NCI-H1417 (cell line): ENCODE data around the gene IMMP2L.

Experiments used
- DNase-seq, 3 experiments: peaks; one replicate each; lab custom pipeline; 2025; lab: John Stamatoyannopoulos, UW

The IMMP2L gene

GRCh38 chr7:111393011-111393754 is 169.1 kb downstream of the IMMP2L start:
- no peak for DNase-seq

DNA sequence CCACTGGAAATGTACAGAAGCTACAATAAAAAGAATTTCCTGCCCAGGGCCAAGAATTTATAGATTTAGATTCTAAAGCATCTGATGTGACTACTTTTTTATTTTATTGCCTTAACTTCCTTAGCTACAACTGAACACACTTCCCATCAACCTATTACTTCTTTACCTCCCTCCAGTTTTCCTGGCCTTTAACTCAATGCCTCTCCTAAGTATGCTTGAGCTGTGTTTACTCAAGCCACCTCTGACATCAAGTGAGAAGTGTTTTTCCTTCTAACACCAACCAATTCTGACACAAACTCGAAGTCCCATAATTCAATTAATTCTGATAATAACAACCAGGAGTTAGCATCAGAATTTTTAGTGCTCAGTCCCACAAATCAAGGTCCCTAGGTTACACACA is 170.0 kb downstream of the IMMP2L start:
- DNase-seq, result no peak

DNA sequence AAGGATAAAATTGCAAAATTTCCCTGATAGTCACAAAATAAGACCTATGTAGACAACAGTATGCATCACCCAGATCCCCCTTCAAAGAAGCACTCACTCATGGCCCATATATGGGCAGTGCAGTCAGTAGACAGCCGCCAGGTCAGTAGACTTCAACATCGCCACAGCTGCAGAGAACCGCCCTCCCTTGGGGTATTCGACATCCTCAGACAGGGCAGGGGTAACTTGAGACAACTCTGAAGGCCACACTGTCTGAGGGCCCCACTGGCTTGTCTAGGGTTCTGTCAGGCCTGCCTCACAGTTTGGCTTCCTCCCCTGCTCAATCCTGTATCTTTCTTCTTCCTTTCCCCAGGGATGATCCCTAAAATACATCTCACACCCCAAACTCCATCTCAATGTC is 172.3 kb downstream of the IMMP2L start:
- no peak for DNase-seq

DNA sequence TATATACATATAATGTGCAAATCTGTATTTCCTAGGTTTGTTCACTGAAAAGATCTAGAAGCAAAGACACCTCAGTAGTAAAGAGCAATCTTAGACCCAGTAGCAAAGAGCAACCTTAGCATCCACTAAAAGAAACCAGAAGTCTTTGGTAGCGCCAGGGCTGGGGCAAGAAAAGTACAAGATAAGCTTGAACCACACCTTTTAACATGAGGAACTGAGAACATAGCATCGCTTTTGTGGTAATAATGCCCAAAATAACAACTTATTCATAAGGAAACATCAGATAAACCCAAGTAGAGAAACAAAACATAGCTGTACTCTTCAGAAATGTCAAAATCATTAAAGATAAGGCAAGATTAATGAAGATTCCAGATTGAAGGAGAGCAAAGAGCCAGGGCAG is 173.4 kb downstream of the IMMP2L start:
- DNase-seq, result no peak

GRCh38 chr7:111388016-111388415 is 174.3 kb downstream of the IMMP2L start:
- no peak for DNase-seq

GRCh38 chr7:111384065-111384891 is 178.0 kb downstream of the IMMP2L start:
- DNase-seq, result no peak

- DNase-seq, result peak in 1 of 3 experiments; percentile 38
Measured at GRCh38 chr7:111383133-111383532, 179.2 kb downstream of the IMMP2L start.

DNA sequence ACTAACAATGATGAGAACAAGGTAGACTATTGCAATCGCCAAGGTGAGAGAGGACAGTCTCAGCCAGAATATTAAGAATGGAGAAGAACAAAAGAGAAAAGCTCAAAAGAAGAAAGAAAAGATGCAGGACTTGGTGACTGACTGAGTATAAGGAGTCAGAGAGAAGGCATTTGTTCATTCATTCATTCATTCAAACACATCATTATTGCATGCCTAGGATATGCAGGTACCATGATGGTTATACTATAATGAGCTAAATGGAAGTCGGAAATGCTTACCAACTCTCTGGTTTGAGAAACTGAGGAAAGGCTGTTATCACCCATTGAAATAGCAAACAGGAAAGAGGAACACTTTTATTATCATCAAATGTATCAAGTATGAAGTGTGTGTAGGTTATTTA is 180.7 kb downstream of the IMMP2L start:
- DNase-seq, result no peak

DNA sequence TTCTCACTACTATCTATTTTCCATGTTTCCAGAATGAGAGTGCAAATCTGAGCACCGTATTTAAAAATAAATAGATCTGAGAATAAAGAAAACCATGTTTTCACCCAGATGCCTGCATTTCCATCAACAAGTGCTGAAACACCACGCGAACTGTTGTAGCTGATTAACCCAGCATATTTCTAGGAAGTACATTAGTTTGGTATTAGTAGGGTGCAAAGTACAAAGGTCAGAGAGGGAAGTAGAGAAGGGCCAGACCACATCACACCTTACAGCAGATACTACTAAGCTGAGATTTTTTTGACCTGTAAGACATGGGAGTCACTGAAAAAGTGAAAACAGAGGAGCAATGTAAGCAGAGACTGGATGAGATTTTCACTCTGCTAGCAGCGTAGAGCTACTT is 181.3 kb downstream of the IMMP2L start:
- no peak for DNase-seq

DNA sequence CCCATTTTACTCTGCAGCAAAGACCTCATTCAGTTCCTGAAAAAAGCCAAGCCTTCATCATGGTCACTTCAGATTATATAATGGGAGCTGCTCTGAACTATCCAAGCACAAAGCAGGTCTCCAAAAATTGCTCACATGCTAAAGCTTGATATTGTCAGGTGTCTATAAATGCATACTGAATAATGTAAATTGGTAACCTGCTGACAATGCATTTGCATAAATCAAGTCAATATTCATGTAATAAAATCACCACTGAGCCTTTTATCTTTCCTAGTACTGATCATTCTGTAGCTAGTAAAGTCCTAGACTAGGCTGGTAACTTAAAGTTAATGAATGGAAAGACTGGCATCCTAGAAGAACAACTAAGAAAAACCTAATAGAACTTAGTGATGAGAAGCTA is 188.3 kb downstream of the IMMP2L start:
- no peak for DNase-seq

DNA sequence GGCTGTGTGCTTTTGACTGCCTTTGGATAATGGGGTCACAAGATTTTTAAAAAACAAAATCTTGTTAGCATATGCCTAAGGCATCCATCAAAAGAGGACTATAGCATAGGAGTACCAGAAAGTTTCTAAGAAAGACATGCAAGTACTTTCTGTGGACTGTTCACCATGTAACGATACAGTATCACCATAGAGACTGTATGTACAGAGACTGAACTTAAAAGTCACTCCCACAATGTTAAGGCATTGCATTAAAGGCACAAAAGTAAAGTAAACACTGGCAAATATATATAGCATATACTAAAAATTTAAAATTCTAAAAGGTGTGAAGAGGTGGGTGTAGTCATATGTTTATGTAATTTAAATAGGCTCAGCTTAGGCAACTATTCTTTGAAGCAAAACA is 190.9 kb downstream of the IMMP2L start:
- DNase-seq, result no peak

- DNase-seq, result peak in 1 of 3 experiments; percentile 48
Measured at GRCh38 chr7:111370002-111370401, 192.3 kb downstream of the IMMP2L start.

DNA sequence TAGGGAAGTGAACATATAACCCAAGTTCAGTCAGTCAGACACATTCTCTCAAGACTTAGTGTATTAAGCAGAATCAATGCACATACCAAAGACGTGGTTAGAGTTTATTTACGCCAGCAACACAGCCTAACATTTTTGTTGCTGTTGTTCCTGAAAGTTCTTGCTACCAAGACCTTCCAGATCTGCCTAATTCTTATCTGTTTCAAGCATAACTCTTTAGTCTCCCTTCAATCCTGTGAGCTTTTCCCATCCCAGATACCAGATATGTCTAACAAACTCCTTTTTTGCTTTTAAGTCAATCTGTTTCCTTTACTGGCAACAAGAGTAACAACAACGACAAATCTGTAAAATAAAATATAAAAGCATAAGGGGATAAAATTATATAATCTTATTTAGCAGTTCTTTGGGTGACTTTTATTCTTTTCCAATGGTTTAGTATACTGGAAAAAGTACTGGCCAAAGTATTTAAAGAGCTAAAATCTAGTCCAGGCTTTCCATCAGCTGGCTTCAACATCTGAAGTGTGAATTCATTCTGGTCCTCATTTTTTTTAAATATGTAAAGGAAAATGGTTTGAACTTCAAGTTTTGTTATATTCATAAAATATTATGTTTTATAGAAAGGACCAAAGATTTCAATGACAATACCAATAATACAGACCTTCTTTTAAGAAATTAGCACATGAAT is 193.8 kb downstream of the IMMP2L start:
- no peak for DNase-seq

DNA sequence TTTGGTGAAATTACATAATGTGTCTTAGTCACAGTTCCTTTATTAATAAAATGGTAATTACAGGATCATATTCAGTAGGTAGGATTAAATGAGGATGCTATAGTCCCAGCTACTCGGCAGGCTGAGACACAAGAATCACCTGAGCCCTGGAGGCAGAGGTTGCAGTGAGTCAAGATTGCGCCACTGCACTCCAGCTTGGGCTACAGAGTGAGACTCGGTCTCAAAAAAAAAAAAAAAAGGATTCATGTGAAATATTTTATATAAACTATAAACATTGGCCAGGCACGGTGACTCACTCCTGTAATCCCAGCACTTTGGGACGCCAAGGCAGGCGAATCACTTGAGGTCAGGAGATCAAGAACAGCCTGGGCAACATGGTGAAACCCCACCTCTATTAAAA is 197.9 kb downstream of the IMMP2L start:
- no peak for DNase-seq

DNA sequence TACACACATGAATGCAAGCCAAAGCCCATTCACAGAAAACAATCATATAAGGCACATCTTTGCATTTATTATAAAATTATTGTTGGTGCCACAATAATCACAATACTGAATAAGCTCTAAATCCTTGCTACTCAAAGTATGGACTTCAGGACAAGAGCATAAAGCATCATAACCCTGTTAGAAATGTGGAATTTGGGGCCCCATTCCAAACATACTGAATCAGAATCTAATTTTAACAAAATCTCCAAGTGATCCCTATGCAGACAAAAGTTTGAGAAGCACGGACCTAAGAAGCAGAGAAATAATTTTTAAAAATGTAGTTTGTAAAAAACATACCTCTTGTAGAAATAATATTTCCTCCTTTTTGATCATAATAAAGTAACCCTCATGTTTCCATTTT is 199.2 kb downstream of the IMMP2L start:
- no peak for DNase-seq

DNA sequence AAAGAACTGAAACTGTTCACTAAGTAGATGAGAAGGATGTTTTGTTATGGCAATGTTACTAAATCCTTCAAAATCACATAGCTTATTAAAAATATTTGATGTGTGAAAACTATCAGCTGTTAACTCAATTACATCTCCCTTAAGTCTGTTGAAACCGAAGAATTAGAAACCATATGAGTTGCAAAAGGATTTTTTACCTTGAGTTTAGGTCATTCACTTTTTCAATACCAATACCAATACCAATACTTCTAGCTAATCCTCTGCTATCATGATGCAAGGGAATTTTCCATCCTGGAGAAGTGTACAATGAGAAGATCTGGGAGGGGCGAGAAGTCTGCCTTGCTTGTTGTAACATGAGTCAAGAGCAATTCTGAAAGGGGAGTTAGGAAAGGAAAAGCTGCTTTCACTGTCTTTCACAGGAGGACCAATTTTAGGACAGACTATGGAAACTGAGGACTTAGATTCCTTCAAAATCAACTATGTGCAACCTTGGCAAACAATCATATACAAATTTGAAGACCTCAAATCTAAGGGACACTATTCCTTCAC is 199.7 kb downstream of the IMMP2L start:
- DNase-seq, result no peak

- DNase-seq, result no peak
Measured at GRCh38 chr7:111358915-111359314, 203.4 kb downstream of the IMMP2L start.

DNA sequence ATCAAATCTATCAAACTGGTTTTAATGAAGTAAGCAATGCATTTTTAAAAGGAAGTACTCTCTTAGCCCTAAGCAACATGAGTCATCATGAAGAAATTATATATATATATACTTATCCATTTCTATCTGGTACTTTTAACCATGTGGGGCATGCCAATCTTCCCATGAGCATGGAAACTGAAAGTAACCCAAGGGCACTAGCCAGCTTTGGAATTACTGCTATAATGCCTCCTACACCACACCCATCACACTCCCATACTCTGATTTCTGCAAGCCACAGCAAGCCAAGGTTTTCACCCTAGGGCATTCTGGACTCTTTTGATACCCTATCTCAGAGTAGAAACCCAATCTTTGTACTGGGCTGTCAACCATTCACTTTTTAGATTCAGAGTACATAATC is 204.6 kb downstream of the IMMP2L start:
- DNase-seq, result peak in 2 of 3 experiments; percentile 9 to 24

GRCh38 chr7:111356941-111357340 is 205.4 kb downstream of the IMMP2L start:
- DNase-seq, result no peak

- no peak for DNase-seq
Measured at GRCh38 chr7:111352319-111352718, 210.0 kb downstream of the IMMP2L start.

GRCh38 chr7:111346219-111346618 is 216.1 kb downstream of the IMMP2L start:
- no peak for DNase-seq

GRCh38 chr7:111343017-111343416 is 219.3 kb downstream of the IMMP2L start:
- no peak for DNase-seq
